Peyer's patch (tissue), 4 donors: ENCODE measurements around the gene CPSF6.

ENCODE experiments used
- POLR2A ChIP-seq, 2 donors: fragments of 450-650 bp; IDR thresholded peaks; one replicate each; pipeline ENCODE4 v1.5.1; 2017; ENCODE audit warnings: antibody characterized with exemption in 2 of 2, mild to moderate bottlenecking in 2 of 2, moderate library complexity in 2 of 2
- TF ChIP-seq, protein P1 (sequence below), 6 experiments: fragments of 450-650 bp in 4 of 6; fragments of 200-600 bp in 2 of 6; sonication (generic) in 1 of 6; IDR thresholded peaks; one replicate each; pipeline ENCODE4 v1.5.1; 2017 to 2019; ENCODE audit warnings: antibody characterized with exemption in 6 of 6, mild to moderate bottlenecking in 3 of 6, moderate library complexity in 1 of 6

DNA sequence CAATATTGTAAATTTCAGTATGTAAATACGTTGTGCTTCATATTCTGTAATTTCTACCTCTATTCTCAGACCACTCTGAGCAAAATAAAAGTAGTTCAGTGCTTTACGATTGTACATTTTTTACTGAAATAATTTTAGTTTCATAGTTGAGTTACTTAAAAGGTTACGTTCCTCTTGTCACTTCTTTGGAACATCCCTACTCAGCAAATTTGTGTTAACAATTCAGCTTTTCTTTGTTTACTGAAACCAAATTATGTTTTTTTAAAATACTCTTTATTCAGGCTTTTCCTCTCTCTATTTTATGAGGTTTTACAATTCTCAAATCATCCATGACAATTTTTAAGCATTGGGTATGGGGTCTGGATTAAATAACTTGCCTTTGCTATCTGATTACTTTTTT lies 25.8 kb downstream of the CPSF6 start:
- TF ChIP-seq, protein P1, sequence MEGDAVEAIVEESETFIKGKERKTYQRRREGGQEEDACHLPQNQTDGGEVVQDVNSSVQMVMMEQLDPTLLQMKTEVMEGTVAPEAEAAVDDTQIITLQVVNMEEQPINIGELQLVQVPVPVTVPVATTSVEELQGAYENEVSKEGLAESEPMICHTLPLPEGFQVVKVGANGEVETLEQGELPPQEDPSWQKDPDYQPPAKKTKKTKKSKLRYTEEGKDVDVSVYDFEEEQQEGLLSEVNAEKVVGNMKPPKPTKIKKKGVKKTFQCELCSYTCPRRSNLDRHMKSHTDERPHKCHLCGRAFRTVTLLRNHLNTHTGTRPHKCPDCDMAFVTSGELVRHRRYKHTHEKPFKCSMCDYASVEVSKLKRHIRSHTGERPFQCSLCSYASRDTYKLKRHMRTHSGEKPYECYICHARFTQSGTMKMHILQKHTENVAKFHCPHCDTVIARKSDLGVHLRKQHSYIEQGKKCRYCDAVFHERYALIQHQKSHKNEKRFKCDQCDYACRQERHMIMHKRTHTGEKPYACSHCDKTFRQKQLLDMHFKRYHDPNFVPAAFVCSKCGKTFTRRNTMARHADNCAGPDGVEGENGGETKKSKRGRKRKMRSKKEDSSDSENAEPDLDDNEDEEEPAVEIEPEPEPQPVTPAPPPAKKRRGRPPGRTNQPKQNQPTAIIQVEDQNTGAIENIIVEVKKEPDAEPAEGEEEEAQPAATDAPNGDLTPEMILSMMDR (IDR thresholded peaks at IDR 0.05): no peak
- TF ChIP-seq POLR2A (IDR thresholded peaks at IDR 0.05): no peak
